SK-N-MC (cell line): ENCODE measurements around the gene CACNG1.

Source experiments
- EZH2 ChIP-seq: fragments of 200-600 bp; sonication (generic); IDR thresholded peaks from one replicate; pipeline ENCODE4 v1.6.1; 2017; ENCODE audit warnings: antibody characterized with exemption
- FOXP2 ChIP-seq: optimal IDR thresholded peaks from 2 replicates; pipeline ENCODE3; 2011; ENCODE audit warnings: mild to moderate bottlenecking, moderate library complexity; ENCODE audit not compliant: insufficient read depth; ENCODE audit errors: extremely low read length, control extremely low read depth
- POLR2AphosphoS5 ChIP-seq: IDR thresholded peaks from 2 replicates; pipeline ENCODE4 v1.6.1; 2012; ENCODE audit warnings: mild to moderate bottlenecking, low read depth, low read length, borderline replicate concordance

DNA sequence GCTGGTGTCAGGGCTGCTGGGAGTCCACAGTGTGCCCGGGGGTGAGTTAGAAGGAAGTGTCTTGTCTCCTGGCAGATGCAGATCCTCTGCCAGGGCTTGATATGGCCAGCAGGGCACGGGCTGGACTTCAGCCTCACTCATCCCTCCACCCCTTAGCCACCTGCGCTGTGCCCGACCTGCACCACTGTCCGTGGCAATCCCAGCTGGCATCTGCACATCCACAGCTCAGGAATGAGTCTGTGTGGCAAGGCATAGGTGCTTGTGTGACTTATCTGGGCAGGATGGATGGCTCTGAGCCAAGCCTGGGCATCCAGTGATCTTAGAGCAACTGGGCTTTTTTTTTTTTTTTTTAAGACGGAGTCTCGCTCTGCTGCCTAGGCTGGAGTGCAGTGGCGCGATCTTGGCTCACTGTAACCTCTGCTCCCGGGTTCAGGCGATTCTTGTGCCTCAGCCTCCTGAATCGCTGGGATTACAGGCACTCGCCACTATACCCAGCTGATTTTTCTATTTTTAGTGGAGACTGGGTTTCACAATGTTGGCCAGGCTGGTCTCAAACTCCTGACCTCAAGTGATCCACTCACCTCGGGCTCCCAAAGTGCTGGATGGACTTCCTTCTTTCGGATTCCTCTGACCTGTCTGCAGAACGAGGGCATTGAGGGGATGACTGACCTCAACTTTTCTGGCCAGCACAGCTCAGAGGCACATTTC, 22.5 kb upstream of the CACNG1 start:
- TF ChIP-seq POLR2AphosphoS5 (no peak), EZH2 (no peak), FOXP2 (no peak)
